HL-60/S4 treated with phorbol 12-myristate 13-acetate at 8.2 ng/mL for 4 days and 3 days (cell line): ENCODE data around the gene RBMS1.

Experiments
- in situ Hi-C: fragments of 300-500 bp; cut with MboI; formaldehyde crosslinking; loops from 2 replicates; pipeline ENCODE4 v1.15.0; 2022; ENCODE audit warnings: low sequenced_read_pairs

Gene RBMS1, protein sequence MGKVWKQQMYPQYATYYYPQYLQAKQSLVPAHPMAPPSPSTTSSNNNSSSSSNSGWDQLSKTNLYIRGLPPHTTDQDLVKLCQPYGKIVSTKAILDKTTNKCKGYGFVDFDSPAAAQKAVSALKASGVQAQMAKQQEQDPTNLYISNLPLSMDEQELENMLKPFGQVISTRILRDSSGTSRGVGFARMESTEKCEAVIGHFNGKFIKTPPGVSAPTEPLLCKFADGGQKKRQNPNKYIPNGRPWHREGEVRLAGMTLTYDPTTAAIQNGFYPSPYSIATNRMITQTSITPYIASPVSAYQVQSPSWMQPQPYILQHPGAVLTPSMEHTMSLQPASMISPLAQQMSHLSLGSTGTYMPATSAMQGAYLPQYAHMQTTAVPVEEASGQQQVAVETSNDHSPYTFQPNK

GRCh38 chr2:160493227-160494028 is at the start of gene RBMS1:
TSS of gene RBMS1 (minus strand) at chr2:160493807. CDS start at chr2:160493363, 444 bp downstream.
- in situ Hi-C loops: no loop called here

GRCh38 chr2:160541745-160542144 is 48.1 kb upstream of the RBMS1 start:
- in situ Hi-C loops: no loop called here

DNA sequence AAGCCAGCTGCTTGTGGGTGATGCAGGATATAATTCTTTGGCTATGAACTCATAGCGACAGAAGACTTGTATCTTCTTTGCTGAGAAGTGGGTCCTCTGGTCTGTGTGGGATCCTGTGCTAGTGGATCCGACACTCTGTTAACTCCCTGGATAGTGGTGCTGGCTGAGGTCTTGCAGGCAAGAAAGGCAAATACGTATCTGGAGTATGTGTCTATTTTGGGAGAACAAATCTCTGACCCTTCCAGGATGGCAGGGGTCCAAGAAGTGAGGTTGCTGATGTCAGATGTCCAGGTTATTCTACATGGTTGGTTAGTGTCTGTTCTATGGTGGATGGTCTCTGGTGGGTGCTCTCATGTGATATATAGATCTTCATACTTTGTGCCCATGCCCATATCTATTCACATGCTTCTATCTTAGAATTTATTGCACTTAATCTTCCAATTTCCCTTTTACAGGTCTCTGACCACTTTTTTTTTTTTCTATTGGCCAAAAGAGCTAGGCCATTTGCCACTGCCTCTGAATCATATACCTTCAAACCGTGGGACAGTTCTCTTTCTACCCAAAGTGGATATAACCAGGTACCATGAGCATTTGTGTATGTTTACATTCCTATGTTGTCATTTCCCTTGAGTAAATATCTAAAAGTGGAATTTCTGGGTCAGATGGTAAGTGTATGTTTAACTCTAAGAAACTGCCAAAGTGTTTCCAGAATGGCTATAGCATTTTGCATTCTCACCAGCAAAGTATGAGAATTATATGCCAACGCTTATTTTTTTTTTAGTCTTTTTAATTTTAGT is 45.1 kb upstream of the RBMS1 start:
- in situ Hi-C loops: no loop called here

DNA sequence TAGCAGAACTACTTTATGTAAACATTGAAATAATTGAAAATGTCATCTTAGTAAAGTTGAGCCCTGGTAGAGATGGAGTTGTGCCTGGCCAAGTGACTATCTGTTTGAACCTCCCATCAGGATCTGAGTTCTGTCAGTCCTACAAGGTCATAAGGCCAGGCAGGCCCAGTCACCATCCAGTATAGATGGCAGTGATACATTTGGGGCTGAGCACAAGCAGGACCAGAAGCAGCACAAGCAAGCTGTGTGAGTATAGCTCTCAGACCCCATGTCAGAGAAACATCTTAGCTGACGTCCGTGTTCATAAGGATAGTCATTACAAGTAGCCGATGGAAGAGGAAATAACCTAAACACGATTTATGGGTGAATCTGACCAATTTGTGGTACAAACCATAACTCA is 44.5 kb upstream of the RBMS1 start:
- in situ Hi-C loops: no loop called here

- in situ Hi-C loops: no loop called here
Measured at GRCh38 chr2:160534996-160535395, 41.4 kb upstream of the RBMS1 start.

DNA sequence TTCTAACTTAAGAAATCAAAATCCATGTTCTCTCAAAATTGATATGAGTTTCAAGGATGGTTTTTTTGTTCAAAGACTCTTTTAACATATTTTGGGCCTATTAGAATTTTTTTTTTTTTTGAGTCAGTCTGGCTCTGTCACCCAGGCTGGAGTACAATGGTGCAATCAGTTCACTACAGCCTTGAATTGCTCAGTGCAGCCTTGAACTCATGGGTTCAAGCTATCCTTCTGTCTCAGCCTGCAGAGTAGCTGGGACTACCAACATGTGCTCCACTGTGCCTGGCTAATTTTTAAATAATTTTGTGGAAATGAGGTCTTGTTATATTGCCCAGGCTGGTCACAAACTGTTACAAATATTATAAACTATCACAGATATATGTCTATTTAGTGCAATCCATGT is 40.6 kb upstream of the RBMS1 start:
- in situ Hi-C loops: no loop called here

DNA sequence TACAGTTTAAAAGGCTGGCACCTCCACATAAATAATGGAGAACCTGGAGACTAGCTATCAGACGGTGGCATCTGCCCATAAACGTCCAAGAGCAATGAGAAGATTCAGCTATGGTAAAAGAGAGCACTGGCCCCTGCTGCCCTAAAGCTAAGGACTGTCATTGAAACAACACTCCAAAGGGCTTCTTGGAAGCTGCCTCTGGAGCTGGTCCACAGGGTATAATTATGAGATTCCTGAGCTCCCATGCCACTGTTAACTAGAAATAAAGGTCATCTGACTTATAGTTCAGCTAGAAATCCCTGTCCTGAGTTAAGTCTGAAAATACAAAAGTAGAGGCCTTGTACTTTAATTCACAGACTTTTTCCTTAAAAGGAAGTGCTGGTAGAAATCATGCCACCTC is 39.9 kb upstream of the RBMS1 start:
- in situ Hi-C loops: no loop called here

- in situ Hi-C loops: no loop called here
Measured at GRCh38 chr2:160532388-160532787, 38.8 kb upstream of the RBMS1 start.

DNA sequence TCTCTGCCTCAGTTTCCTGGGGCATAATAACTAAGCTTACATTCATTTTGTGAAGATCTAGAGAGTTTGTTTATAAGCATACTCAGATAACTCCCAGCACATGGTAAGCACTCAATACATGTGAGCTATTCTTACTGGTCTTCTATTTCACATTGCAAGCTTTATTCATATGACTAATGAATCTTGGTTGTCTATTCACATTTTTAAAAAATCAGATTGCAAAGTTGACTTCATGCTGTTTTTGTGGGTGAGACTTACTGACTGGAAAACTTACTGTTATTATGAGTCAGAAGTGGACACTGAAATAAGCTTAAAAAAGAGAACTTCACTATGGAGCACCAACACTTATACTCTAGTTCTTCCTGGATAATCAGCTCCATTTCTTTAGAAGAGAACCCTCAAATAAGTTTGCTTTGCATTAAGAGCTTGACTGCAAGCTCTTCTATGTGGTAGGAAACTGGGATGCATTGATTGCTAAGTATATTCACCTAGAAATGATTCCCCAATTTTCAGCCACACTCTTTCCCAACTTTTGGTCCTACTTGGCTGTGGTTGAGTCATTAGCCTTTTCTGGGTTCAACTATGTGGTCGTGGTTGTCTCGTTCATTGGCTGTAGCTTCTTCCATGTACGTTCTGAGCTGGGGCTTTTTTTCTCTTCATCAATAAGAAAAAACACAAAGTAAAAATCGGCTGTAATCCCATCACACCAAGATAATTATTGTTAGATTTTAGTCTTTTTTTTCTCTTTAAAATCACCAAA is 29.5 kb upstream of the RBMS1 start:
- in situ Hi-C loops: no loop called here

GRCh38 chr2:160517731-160518130 is 24.1 kb upstream of the RBMS1 start:
- in situ Hi-C loops: no loop called here

DNA sequence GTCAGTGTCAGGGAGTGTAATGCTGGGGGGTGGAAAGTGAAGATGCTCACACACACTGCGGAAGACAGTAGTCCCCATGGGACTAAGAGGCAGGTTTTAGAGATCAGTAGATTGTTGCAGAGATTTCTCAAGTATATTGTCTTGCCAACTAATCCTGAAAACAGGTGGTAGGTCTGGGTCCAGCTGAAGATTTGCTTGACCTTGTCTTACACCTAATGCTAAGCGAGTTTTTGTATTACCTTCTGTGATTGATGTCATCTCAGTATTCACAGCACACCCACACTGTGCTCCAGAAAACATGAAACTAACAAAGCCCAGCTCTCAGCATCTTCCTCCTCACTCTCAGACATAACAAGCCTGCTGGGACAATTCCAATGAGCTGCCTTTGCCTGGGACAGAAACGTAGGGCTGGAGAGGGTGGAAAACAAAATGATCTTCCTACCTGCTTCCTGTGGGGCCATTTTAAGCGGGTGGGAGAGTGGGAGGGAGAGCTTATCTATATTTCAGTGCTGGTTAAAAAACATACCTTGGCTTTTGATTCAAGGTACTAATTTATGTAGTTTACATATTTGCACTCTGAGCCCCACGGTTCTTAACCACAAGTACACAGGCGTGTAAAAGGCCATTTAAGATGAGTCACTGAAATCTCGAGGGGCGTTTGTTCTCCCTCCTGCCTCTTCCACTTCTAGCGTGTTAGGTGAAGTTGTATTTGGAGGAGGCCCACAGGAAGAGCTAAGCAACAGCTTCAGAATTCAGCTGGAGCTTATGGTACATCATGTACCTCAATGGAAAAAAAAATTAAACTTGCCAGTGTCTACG is 23.1 kb upstream of the RBMS1 start:
- in situ Hi-C loops: no loop called here

DNA sequence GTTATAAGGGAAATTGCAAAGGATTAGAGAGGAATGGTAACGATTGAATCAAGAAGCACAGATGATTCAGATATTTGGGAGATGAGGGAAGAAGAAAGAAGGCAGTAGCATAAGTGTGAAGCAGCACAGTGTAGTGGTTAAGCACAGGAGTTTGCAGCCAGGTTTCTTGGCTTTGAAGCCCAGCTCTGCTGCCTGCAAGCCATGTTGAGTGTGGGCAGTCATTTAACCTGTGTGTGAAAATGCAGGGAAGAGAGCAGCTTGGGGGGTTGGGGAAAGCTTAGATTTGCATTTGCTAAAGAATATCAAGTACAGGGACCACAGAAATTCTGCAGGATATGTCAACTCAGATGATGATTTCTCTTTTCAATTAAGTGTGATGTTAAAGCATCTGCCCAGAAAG is 21.5 kb upstream of the RBMS1 start:
- in situ Hi-C loops: no loop called here

DNA sequence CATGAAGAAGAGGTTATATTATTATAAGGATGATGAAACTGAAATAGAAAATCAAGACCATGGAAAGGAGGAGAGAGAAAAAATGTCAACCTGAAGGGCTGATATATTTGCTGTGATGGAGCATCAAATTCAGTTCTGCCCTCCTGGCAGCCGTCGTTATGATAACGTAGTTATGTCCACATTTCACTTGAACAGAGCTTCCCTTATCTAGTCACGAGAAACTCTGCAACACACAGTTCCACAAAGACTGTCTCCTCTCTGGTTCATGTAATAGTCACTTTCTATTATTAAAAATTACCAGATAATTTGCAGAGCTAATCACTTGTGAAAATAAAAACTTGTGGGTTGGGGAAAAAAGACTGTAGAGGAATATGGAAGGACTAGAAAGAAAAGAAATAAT is 19.5 kb upstream of the RBMS1 start:
- in situ Hi-C loops: no loop called here

GRCh38 chr2:160512491-160512890 is 18.9 kb upstream of the RBMS1 start:
- in situ Hi-C loops: no loop called here

DNA sequence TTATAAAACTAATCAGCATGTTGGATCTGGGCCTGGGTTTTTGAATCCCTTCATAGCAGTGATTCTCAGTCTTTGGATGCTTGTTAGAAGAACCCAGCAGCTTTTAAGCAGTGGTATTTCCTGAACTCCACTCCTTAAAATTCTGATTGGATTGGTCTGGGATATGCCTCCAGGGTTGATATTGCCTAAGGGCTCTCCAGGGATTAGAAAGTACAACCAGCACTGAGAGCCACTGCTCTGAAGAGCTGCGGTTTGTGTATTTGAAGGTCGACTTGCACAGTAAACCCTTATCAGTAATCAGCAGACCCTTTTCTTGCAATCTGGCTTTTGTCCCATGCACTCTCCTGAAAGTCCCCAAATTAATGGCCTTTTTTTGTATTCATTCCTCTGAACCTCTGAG is 17.0 kb upstream of the RBMS1 start:
- in situ Hi-C loops: no loop called here

DNA sequence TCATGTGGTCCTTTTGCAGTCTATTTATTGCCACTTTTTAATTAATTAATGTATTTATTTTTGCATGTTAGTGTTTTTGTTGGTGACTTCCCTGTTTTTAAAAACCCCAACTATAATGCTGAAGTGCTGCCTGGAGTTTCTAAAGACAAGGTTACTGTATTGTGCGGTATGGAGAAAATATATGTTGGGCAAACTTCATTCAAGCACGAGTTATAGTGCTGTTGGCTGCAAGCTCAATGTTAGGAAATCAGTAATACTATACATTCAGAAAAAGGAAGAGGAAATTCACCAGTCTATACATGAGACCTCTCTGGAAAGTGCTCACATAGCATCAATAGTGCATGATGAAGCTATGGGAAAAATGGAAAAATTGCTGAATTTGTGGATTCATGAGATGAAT is 15.4 kb upstream of the RBMS1 start:
- in situ Hi-C loops: no loop called here

- in situ Hi-C loops: no loop called here
Measured at GRCh38 chr2:160507464-160507863, 13.9 kb upstream of the RBMS1 start.

- in situ Hi-C loops: no loop called here
Measured at GRCh38 chr2:160507046-160507407, 13.4 kb upstream of the RBMS1 start.

DNA sequence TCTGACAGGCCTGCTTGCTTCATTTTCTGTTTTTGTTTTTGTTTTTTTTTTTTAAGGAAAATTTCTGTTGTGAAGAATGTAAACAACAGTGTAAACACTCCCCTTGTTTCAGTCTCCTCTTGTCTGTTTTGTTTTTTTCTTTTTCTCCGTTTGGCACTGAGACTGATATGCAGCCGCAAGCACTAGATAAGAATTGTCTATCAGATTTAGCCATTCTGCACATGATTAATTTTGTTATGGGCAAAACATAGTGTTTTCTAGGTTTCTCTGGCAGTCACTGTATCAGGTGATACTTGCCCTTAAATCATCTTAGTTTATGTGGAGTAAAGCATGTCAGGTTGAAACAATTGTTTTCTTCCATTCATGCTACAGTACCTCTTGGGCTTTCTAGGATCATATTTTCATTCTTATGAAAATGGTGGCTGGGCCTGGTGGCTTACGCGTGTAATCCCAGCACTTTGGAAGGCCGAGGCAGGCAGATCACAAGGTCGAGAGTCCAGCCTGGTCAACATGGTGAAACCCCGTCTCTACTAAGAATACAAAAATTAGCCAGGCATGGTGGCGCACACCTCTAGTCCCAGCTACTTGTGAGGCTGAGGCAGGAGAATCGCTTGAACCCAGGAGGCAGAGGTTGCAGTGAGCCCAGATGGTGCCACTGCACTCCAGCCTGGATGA is 12.9 kb upstream of the RBMS1 start:
- in situ Hi-C loops: no loop called here
